Measurements from ENCODE around the gene ZCCHC4. TPM values are rescaled to one million over a fixed set of nuclear protein-coding genes. Genes with fewer than 3 reads are reported as not detected.

Gene ZCCHC4
- polyA plus RNA-seq, 1 of the 3 experiments (the other 2 are of a cell fraction) = 4.8 TPM

GRCh38 chr4:25401066-25401465 is 88.5 kb downstream of the ZCCHC4 start:
- H4K20me1 ChIP-seq (ENCODE audit: insufficient read depth) = no peaks in the 10 kb centered on the region
- no peak for DNase-seq
- H3K79me2 ChIP-seq (ENCODE audit: insufficient read depth) = no peaks in the 10 kb centered on the region
- H3K36me3 ChIP-seq (replicated peaks in 1 of 2; ENCODE audit: control insufficient read depth in 1 of 2, insufficient read depth in 2 of 2, low read length in 1 of 2) = peaks cover 73 to 80% of the 10 kb centered on the region in 2 experiments
- H3K4me3 ChIP-seq (ENCODE audit: low read depth in 2 of 2, low read length in 1 of 2) = no peak overlapping the region
- no peaks in the 10 kb centered on the region; a peak in 1 of 4 replicates for H3K4me1 ChIP-seq (ENCODE audit: control insufficient read depth in 1 of 2, insufficient read depth in 2 of 2, low read depth in 1 of 2, low read length in 1 of 2)
- H3K27ac ChIP-seq (ENCODE audit: low read depth in 2 of 2, low read length in 1 of 2) = no peak overlapping the region
- H3K9me2 ChIP-seq = no peaks in the 10 kb centered on the region
- ChIA-PET POLR2A (no interaction called here), CTCF (no interaction called here)
- TF ChIP-seq SIN3A (IDR thresholded peaks at IDR 0.05; ENCODE audit: borderline replicate concordance, low read depth, low read length) = no peak
- no peak overlapping the region for H3K4me2 ChIP-seq
- H3K9me3 ChIP-seq = no peaks in the 10 kb centered on the region
- no peaks in the 10 kb centered on the region for H3F3A ChIP-seq (replicated peaks; ENCODE audit: insufficient read depth)
- no peaks in the 10 kb centered on the region for H3K27me3 ChIP-seq (ENCODE audit: insufficient read depth)
- 65% methylated on average over 3 of the region's 3 CpGs for WGBS (ENCODE audit: low lambda C conversion rate)
- H3K9ac ChIP-seq = no peak overlapping the region
- H2AFZ ChIP-seq (ENCODE audit: low read depth) = no peak overlapping the region

- Histone ChIP-seq H3K4me1 (ENCODE audit: control insufficient read depth in 1 of 2, insufficient read depth in 2 of 2, low read depth in 1 of 2, low read length in 1 of 2) (no peaks in the 10 kb centered on the region; a peak in 1 of 4 replicates), H3K9me3 (no peaks in the 10 kb centered on the region), H3K9me2 (no peaks in the 10 kb centered on the region), H2AFZ (ENCODE audit: low read depth) (no peak overlapping the region), H3F3A (replicated peaks; ENCODE audit: insufficient read depth) (no peaks in the 10 kb centered on the region), H3K4me3 (ENCODE audit: low read depth in 2 of 2, low read length in 1 of 2) (no peak overlapping the region), H3K9ac (no peak overlapping the region), H3K79me2 (ENCODE audit: insufficient read depth) (no peaks in the 10 kb centered on the region), H3K4me2 (no peak overlapping the region), H3K27me3 (ENCODE audit: insufficient read depth) (no peaks in the 10 kb centered on the region), H3K27ac (ENCODE audit: low read depth in 2 of 2, low read length in 1 of 2) (no peak overlapping the region), H4K20me1 (ENCODE audit: insufficient read depth) (no peaks in the 10 kb centered on the region), H3K36me3 (replicated peaks in 1 of 2; ENCODE audit: control insufficient read depth in 1 of 2, insufficient read depth in 2 of 2, low read length in 1 of 2) (peaks cover 69 to 80% of the 10 kb centered on the region in 2 experiments)
- ChIA-PET CTCF (interaction anchor here (0.9 kb wide), 1 partner anchor 49 kb away, joined by 3 read pairs; no protein-coding TSS in a partner anchor), POLR2A (no interaction called here)
- no peak for DNase-seq
- TF ChIP-seq RCOR1 (IDR thresholded peaks at IDR 0.05; ENCODE audit: low read length) = no peak
- TF ChIP-seq POLR2AphosphoS5 (IDR thresholded peaks at IDR 0.05; ENCODE audit: low read depth, low read length) = no peak
- no peak for TF ChIP-seq FOXJ3 (CRISPR knock-in tag; IDR thresholded peaks at IDR 0.05)
- no peak for TF ChIP-seq YY1 (IDR thresholded peaks at IDR 0.05; ENCODE audit: low read depth)
- TF ChIP-seq GATA2 (CRISPR knock-in tag; IDR thresholded peaks at IDR 0.05) = no peak
- TF ChIP-seq, protein P1, sequence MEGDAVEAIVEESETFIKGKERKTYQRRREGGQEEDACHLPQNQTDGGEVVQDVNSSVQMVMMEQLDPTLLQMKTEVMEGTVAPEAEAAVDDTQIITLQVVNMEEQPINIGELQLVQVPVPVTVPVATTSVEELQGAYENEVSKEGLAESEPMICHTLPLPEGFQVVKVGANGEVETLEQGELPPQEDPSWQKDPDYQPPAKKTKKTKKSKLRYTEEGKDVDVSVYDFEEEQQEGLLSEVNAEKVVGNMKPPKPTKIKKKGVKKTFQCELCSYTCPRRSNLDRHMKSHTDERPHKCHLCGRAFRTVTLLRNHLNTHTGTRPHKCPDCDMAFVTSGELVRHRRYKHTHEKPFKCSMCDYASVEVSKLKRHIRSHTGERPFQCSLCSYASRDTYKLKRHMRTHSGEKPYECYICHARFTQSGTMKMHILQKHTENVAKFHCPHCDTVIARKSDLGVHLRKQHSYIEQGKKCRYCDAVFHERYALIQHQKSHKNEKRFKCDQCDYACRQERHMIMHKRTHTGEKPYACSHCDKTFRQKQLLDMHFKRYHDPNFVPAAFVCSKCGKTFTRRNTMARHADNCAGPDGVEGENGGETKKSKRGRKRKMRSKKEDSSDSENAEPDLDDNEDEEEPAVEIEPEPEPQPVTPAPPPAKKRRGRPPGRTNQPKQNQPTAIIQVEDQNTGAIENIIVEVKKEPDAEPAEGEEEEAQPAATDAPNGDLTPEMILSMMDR (IDR thresholded peaks at IDR 0.05) = no peak
- WGBS (ENCODE audit: low lambda C conversion rate) = 97% methylated on average over 1 of the region's 1 CpG
Observed at GRCh38 chr4:25402521-25402920, 89.9 kb downstream of the ZCCHC4 start.

- H3K4me2 ChIP-seq = no peak overlapping the region
- H3K36me3 ChIP-seq (replicated peaks in 1 of 2; ENCODE audit: control insufficient read depth in 1 of 2, insufficient read depth in 2 of 2, low read length in 1 of 2) = peaks cover 69 to 78% of the 10 kb centered on the region in 2 experiments
- ChIA-PET POLR2A (no interaction called here), CTCF (no interaction called here)
- no peaks in the 10 kb centered on the region for H3K9me3 ChIP-seq
- no peak overlapping the region for H2AFZ ChIP-seq (ENCODE audit: low read depth)
- TF ChIP-seq CHD2 (IDR thresholded peaks at IDR 0.05; ENCODE audit: low read length, partially characterized antibody) (no peak), FOXM1 (IDR thresholded peaks at IDR 0.05; ENCODE audit: low read depth) (no peak), FOXJ3 (CRISPR knock-in tag; IDR thresholded peaks at IDR 0.05) (no peak), ELF1 (IDR thresholded peaks at IDR 0.05) (no peak), RXRA (IDR thresholded peaks at IDR 0.05; ENCODE audit: borderline replicate concordance, low read depth) (no peak), USF1 (IDR thresholded peaks at IDR 0.05; ENCODE audit: borderline replicate concordance, low read depth) (no peak), YY1 (IDR thresholded peaks at IDR 0.05; ENCODE audit: low read depth) (no peak), GATA2 (CRISPR knock-in tag; IDR thresholded peaks at IDR 0.05) (no peak), RAD21 (IDR thresholded peaks at IDR 0.05; ENCODE audit: low read length) (no peak), GABPA (IDR thresholded peaks at IDR 0.05; ENCODE audit: low read depth) (no peak), SMC3 (IDR thresholded peaks at IDR 0.05; ENCODE audit: low read depth, low read length) (no peak), RCOR1 (IDR thresholded peaks at IDR 0.05; ENCODE audit: low read length) (no peak)
- TF ChIP-seq, protein P2, sequence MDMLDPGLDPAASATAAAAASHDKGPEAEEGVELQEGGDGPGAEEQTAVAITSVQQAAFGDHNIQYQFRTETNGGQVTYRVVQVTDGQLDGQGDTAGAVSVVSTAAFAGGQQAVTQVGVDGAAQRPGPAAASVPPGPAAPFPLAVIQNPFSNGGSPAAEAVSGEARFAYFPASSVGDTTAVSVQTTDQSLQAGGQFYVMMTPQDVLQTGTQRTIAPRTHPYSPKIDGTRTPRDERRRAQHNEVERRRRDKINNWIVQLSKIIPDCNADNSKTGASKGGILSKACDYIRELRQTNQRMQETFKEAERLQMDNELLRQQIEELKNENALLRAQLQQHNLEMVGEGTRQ (IDR thresholded peaks at IDR 0.05; ENCODE audit: borderline replicate concordance, low read depth, low read length) = no peak
- no peaks in the 10 kb centered on the region for H3F3A ChIP-seq (replicated peaks; ENCODE audit: insufficient read depth)
- no peak overlapping the region for H3K9ac ChIP-seq
- H3K4me1 ChIP-seq (ENCODE audit: control insufficient read depth in 1 of 2, insufficient read depth in 2 of 2, low read depth in 1 of 2, low read length in 1 of 2) = no peaks in the 10 kb centered on the region; a peak in 1 of 4 replicates
- no peak overlapping the region for H3K27ac ChIP-seq (ENCODE audit: low read depth in 2 of 2, low read length in 1 of 2)
- no peaks in the 10 kb centered on the region for H4K20me1 ChIP-seq (ENCODE audit: insufficient read depth)
- H3K27me3 ChIP-seq (ENCODE audit: insufficient read depth) = no peaks in the 10 kb centered on the region
- DNase-seq = no peak
- no peak overlapping the region for H3K4me3 ChIP-seq (ENCODE audit: low read depth in 2 of 2, low read length in 1 of 2)
- H3K9me2 ChIP-seq = no peaks in the 10 kb centered on the region
- H3K79me2 ChIP-seq (ENCODE audit: insufficient read depth) = no peaks in the 10 kb centered on the region
Observed at GRCh38 chr4:25403699-25404098, 91.1 kb downstream of the ZCCHC4 start.
